Measurements from ENCODE around the gene ZNF775.

ZNF775 gene

GRCh38 chr7:150401424-150401790 lies 22.3 kb downstream of the ZNF775 start:
- no peak for DNase-seq (ENCODE audit: low read depth)

GRCh38 chr7:150401861-150402631 lies 22.9 kb downstream of the ZNF775 start:
- DNase-seq (ENCODE audit: low read depth), result no peak

- DNase-seq (ENCODE audit: low read depth), result no peak
These were observed 23.7 kb downstream of the ZNF775 start for GRCh38 chr7:150402671-150403321.

GRCh38 chr7:150403376-150404171 lies 24.4 kb downstream of the ZNF775 start:
- DNase-seq (ENCODE audit: low read depth), result no peak

GRCh38 chr7:150404172-150404804 lies 25.2 kb downstream of the ZNF775 start:
- no peak for DNase-seq (ENCODE audit: low read depth)

GRCh38 chr7:150404805-150405583 lies 25.9 kb downstream of the ZNF775 start:
- DNase-seq (ENCODE audit: low read depth), result peak; percentile 77

- peak; percentile 6 for DNase-seq (ENCODE audit: low read depth)
These were observed 26.6 kb downstream of the ZNF775 start for GRCh38 chr7:150405584-150406311.

- DNase-seq (ENCODE audit: low read depth), result no peak
These were observed 27.1 kb downstream of the ZNF775 start for GRCh38 chr7:150406312-150406566.

- DNase-seq (ENCODE audit: low read depth), result no peak
These were observed 27.7 kb downstream of the ZNF775 start for GRCh38 chr7:150406567-150407421.

GRCh38 chr7:150407588-150408392 lies 28.7 kb downstream of the ZNF775 start:
- DNase-seq (ENCODE audit: low read depth), result no peak

- DNase-seq (ENCODE audit: low read depth), result no peak
These were observed 29.5 kb downstream of the ZNF775 start for GRCh38 chr7:150408393-150409299.

- no peak for DNase-seq (ENCODE audit: low read depth)
These were observed 30.3 kb downstream of the ZNF775 start for GRCh38 chr7:150409300-150410030.

- no peak for DNase-seq (ENCODE audit: low read depth)
These were observed 31.0 kb downstream of the ZNF775 start for GRCh38 chr7:150410131-150410530.

GRCh38 chr7:150410680-150411346 lies 31.7 kb downstream of the ZNF775 start:
- DNase-seq (ENCODE audit: low read depth), result peak; percentile 34

GRCh38 chr7:150411606-150412005 lies 32.5 kb downstream of the ZNF775 start:
- no peak for DNase-seq (ENCODE audit: low read depth)

- DNase-seq (ENCODE audit: low read depth), result no peak
These were observed 32.9 kb downstream of the ZNF775 start for GRCh38 chr7:150412016-150412415.

Measured in stromal cell of bone marrow (primary cell).